ENCODE measurements around the gene CYB5R3. TPM values are rescaled to one million over a fixed set of nuclear protein-coding genes. Genes with fewer than 3 reads are reported as not detected.

The CYB5R3 gene
- total and polyA plus RNA-seq, 2 donors (not counting 3 experiments of a cell fraction or from before 2014, with no cell fraction given), result 217 to 263 TPM

GRCh38 chr22:42653999-42654398 is 4.8 kb upstream of the CYB5R3 start:
- Histone ChIP-seq H3K4me1 (ENCODE audit: control insufficient read depth, extremely low read depth, insufficient read depth, low read length) (peaks cover 2% of the 10 kb centered on the region), H3K4me2 (ENCODE audit: insufficient read depth, low read length) (no peak overlapping the region), H2AFZ (ENCODE audit: low read depth, low read length) (no peak overlapping the region), H4K20me1 (replicated peaks; ENCODE audit: control insufficient read depth, extremely low read depth, insufficient read depth, low read length) (no peaks in the 10 kb centered on the region), H3K9ac (replicated peaks; ENCODE audit: extremely low read depth, insufficient read depth, low read length) (no peak overlapping the region), H3K27ac (ENCODE audit: insufficient read depth, low read depth, low read length) (no peak overlapping the region), H3K36me3 (ENCODE audit: control insufficient read depth in 2 of 2, extremely low read depth in 1 of 2, insufficient read depth in 2 of 2, low read length in 2 of 2) (no peaks in the 10 kb centered on the region), H3K9me1 (replicated peaks; ENCODE audit: control insufficient read depth, extremely low read depth, insufficient read depth, low read length) (no peaks in the 10 kb centered on the region), H3K9me3 (replicated peaks; ENCODE audit: control insufficient read depth, insufficient read depth, low read length) (no peaks in the 10 kb centered on the region), H3K79me2 (ENCODE audit: control insufficient read depth, insufficient read depth, low read length) (no peaks in the 10 kb centered on the region), H3K4me3 (replicated peaks in 1 of 3; ENCODE audit: insufficient read depth in 1 of 3, low read depth in 1 of 3, low read length in 3 of 3) (no peak overlapping the region), H3K27me3 (ENCODE audit: control insufficient read depth in 2 of 2, insufficient read depth in 2 of 2, low read length in 2 of 2) (no peaks in the 10 kb centered on the region)
- no peak for FAIRE-seq
- dilution Hi-C loops (cut with MboI; ENCODE audit: extremely low pct_ligation_motif_present, low sequenced_read_pairs) (no loop called here), intact Hi-C loops (cut with micrococcal nuclease) (no loop called here)
- DNase-seq (ENCODE audit: low read depth, low spot score), result no peak
- no TSS peak for BruUV-seq (replicated peaks)
- POLR2A ChIA-PET, result no interaction called here
- TF ChIP-seq JUN (IDR thresholded peaks at IDR 0.05; ENCODE audit: borderline replicate concordance, insufficient read depth, insufficient read length, low read depth), result no peak
- TF ChIP-seq GATA2 (IDR thresholded peaks at IDR 0.05; ENCODE audit: insufficient read depth, insufficient read length, low read depth, low read length), result no peak
- TF ChIP-seq MYC (IDR thresholded peaks at IDR 0.05; ENCODE audit: low read depth, low read length), result no peak
- TF ChIP-seq EZH2 (IDR thresholded peaks at IDR 0.05; ENCODE audit: borderline replicate concordance, low read depth, low read length, severe bottlenecking), result no peak
- TF ChIP-seq POLR2A (IDR thresholded peaks at IDR 0.05; ENCODE audit: low read depth, low read length), result no peak
- TF ChIP-seq FOS (IDR thresholded peaks at IDR 0.05; ENCODE audit: borderline replicate concordance, insufficient read depth, low read length), result no peak
- no peak for TF ChIP-seq POLR2AphosphoS5 (IDR thresholded peaks at IDR 0.05; ENCODE audit: insufficient read depth, low read depth, low read length)
- no peak for TF ChIP-seq MAX (IDR thresholded peaks at IDR 0.05; ENCODE audit: insufficient read depth, insufficient read length)
- TF ChIP-seq CTCF (IDR thresholded peaks at IDR 0.05; ENCODE audit: extremely low read depth in 1 of 2, insufficient read depth in 1 of 2, low read depth in 1 of 2, low read length in 2 of 2), result no peak
- CTCF ChIA-PET, result interaction anchor here (1.1 to 1.8 kb wide), 2 partner anchors 32 to 166 kb away, joined by 5 read pairs; no protein-coding TSS in a partner anchor

Measured in endothelial cell of umbilical vein (primary cell).